CD14-positive monocyte (primary cell): Measurements from ENCODE around the gene SUPV3L1. TPM values are rescaled to one million over a fixed set of nuclear protein-coding genes. Genes with fewer than 3 reads are reported as not detected.
A peak's percentile ranks its signal among the peaks of the same experiment; 100 is the strongest.

Experiments used
- DNase-seq, 3 donors: peaks; one replicate each; pipeline ENCODE4 v3.0.0-alpha.2; 2011 to 2022
- H2AFZ ChIP-seq: 2 replicates; pipeline ENCODE4 v1.6.0; 2012; ENCODE audit warnings: mild to moderate bottlenecking, low read depth, low read length, inconsistent platforms; ENCODE audit not compliant: insufficient read depth, poor library complexity, severe bottlenecking
- H3K27ac ChIP-seq, 2 donors: 1 replicate in 1 of 2; 2 replicates in 1 of 2; pipeline ENCODE4 v1.5.1; 2012 to 2013; ENCODE audit warnings: low read length in 2 of 2, control low read depth in 1 of 2, inconsistent platforms in 1 of 2, low read depth in 1 of 2, mild to moderate bottlenecking in 1 of 2
- H3K27me3 ChIP-seq, 2 donors: one replicate each; pipeline versions ENCODE4 v1.6.0 to v1.6.1; 2011 to 2013; ENCODE audit warnings: low read length in 2 of 2; ENCODE audit not compliant: control insufficient read depth in 2 of 2, insufficient read depth in 2 of 2
- H3K36me3 ChIP-seq, 2 donors: replicated peaks in 1 of 2; 1 replicate in 1 of 2; 2 replicates in 1 of 2; pipeline versions ENCODE4 v1.5.1 to v1.6.1; 2012 to 2013; ENCODE audit warnings: low read length in 2 of 2, control low read depth in 1 of 2, inconsistent platforms in 1 of 2, mild to moderate bottlenecking in 1 of 2; ENCODE audit not compliant: insufficient read depth in 2 of 2, control insufficient read depth in 1 of 2
- H3K4me1 ChIP-seq, 2 donors: 1 replicate in 1 of 2; 2 replicates in 1 of 2; pipeline versions ENCODE4 v1.5.1 to v1.6.1; 2012 to 2013; ENCODE audit warnings: low read length in 2 of 2, control low read depth in 1 of 2, inconsistent platforms in 1 of 2, mild to moderate bottlenecking in 1 of 2, moderate library complexity in 1 of 2; ENCODE audit not compliant: insufficient read depth in 2 of 2, control insufficient read depth in 1 of 2
- H3K4me2 ChIP-seq: replicated peaks from 2 replicates; pipeline ENCODE3; 2012; ENCODE audit warnings: low read length, moderate library complexity, mild to moderate bottlenecking; ENCODE audit not compliant: poor library complexity, severe bottlenecking; ENCODE audit errors: extremely low read depth
- H3K4me3 ChIP-seq, 3 experiments: fragments of 200-600 bp in 1 of 3; sonication (generic) in 1 of 3; replicated peaks in 1 of 3; 1 replicate in 2 of 3; 2 replicates in 1 of 3; pipeline ENCODE4 v1.5.1; 2011 to 2013; ENCODE audit warnings: low read length in 3 of 3, mild to moderate bottlenecking in 3 of 3, control low read depth in 2 of 3, low read depth in 2 of 3, inconsistent platforms in 1 of 3, moderate library complexity in 1 of 3
- H3K79me2 ChIP-seq: 2 replicates; pipeline ENCODE4 v1.6.0; 2012; ENCODE audit warnings: mild to moderate bottlenecking, control low read depth, inconsistent platforms, low read length, moderate library complexity; ENCODE audit not compliant: insufficient read depth
- H3K9ac ChIP-seq: 2 replicates; pipeline ENCODE4 v1.6.0; 2017; ENCODE audit warnings: low read length, mild to moderate bottlenecking; ENCODE audit not compliant: insufficient read depth, poor library complexity, severe bottlenecking
- H3K9me3 ChIP-seq, 2 donors: replicated peaks in 1 of 2; 1 replicate in 1 of 2; 2 replicates in 1 of 2; pipeline versions ENCODE4 v1.5.1 to v1.6.1; 2012 to 2013; ENCODE audit warnings: low read length in 2 of 2, control low read depth in 1 of 2; ENCODE audit not compliant: control insufficient read depth in 1 of 2, insufficient read depth in 1 of 2
- H4K20me1 ChIP-seq: 2 replicates; pipeline ENCODE4 v1.6.0; 2012; ENCODE audit warnings: mild to moderate bottlenecking, low read length, control low read depth, moderate library complexity; ENCODE audit not compliant: insufficient read depth
- H3K27ac Mint-ChIP-seq, 7 donors: one replicate each; pipeline ENCODE4 v1.8.0; 2020; ENCODE audit warnings: mild to moderate bottlenecking in 7 of 7, mixed read lengths in 7 of 7, moderate library complexity in 6 of 7, inconsistent platforms in 2 of 7
- H3K27me3 Mint-ChIP-seq, 3 donors: one replicate each; pipeline ENCODE4 v1.8.0; 2021 to 2022; ENCODE audit warnings: low read depth in 3 of 3, mild to moderate bottlenecking in 3 of 3, mixed read lengths in 3 of 3, moderate library complexity in 3 of 3, inconsistent platforms in 1 of 3
- H3K36me3 Mint-ChIP-seq, 2 donors: one replicate each; pipeline ENCODE4 v1.8.0; 2020; ENCODE audit warnings: mixed read lengths in 2 of 2, inconsistent platforms in 1 of 2, mild to moderate bottlenecking in 1 of 2
- H3K4me1 Mint-ChIP-seq: one replicate; pipeline ENCODE4 v1.8.0; 2020; ENCODE audit warnings: mild to moderate bottlenecking, mixed read lengths
- H3K4me3 Mint-ChIP-seq, 2 donors: one replicate each; pipeline ENCODE4 v1.8.0; 2020; ENCODE audit warnings: mild to moderate bottlenecking in 2 of 2, mixed read lengths in 2 of 2, moderate library complexity in 1 of 2
- H3K9me3 Mint-ChIP-seq, 7 donors: one replicate each; pipeline ENCODE4 v1.8.0; 2020 to 2022; ENCODE audit warnings: mixed read lengths in 7 of 7, mild to moderate bottlenecking in 6 of 7, moderate library complexity in 6 of 7, inconsistent platforms in 2 of 7
- WGBS: methylation state at CpG from one replicate; pipeline ENCODE4 v1.1.5; 2013; ENCODE audit warnings: missing lambda C conversion rate; ENCODE audit not compliant: insufficient coverage; 5-methylcytosine and 5-hydroxymethylcytosine counted together
- intact Hi-C, 2 donors: fragments of 100-400 bp; cut with micrococcal nuclease; formaldehyde crosslinking; loops; one replicate each; pipeline versions ENCODE4 v1.15.0 to v1.15.1; 2023
- polyA plus RNA-seq, 3 donors: library from polyadenylated mRNA; depleted of rRNA in 1 of 3; unstranded in 2 of 3; stranded (reverse) in 1 of 3; fragments of 300-500 nt in 2 of 3; fragments of >200 nt in 1 of 3; fragmentation: Illumina TruSeq in 2 of 3; gene quantifications; 1 replicate in 2 of 3; 2 replicates in 1 of 3; pipeline ENCODE4 v1.2.3, GENCODE V29; 2012 to 2021
- TF ChIP-seq, protein P1 (sequence below): fragments of 200-600 bp; IDR thresholded peaks from one replicate; pipeline ENCODE4 v1.8.0; 2022; ENCODE audit warnings: antibody characterized with exemption, mild to moderate bottlenecking

Gene SUPV3L1
- polyA plus RNA-seq, 3 donors, result 6.8 to 18.8 (median 7.3) TPM

DNA sequence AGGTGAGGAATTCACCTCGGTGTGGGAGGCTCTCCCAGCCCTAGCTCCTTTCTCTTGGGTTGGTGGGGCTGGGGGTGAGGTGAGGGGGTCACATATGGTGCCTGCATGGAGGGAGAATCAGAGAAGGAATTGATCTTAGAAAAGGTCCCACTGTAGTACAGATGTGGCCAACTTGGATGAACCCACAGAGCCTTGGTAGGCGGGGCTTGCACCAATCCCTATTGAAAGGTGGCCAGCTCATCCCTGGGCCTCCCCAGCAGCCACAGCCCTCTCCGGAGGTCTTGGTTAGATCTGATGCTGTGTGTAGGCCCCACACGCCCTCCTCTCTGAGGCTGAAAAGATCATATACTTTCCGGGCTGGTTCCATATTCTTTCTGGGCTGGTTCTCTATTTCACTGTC lies 59.1 kb downstream of the SUPV3L1 start:
- 86% methylated on average over 4 of the region's 5 CpGs for WGBS
- Histone ChIP-seq H2AFZ (peak overlapping the region; percentile 31), H3K79me2 (no peaks in the 10 kb centered on the region), H3K4me2 (no peak overlapping the region), H3K4me3 (no peak overlapping the region), H3K9me3 (no peaks in the 10 kb centered on the region), H3K36me3 (no peaks in the 10 kb centered on the region), H3K9ac (no peak overlapping the region), H3K4me1 (peaks cover 10 to 16% of the 10 kb centered on the region in 2 donors), H4K20me1 (no peaks in the 10 kb centered on the region), H3K27ac (no peak overlapping the region), H3K27me3 (no peaks in the 10 kb centered on the region)
- TF ChIP-seq, protein P1, sequence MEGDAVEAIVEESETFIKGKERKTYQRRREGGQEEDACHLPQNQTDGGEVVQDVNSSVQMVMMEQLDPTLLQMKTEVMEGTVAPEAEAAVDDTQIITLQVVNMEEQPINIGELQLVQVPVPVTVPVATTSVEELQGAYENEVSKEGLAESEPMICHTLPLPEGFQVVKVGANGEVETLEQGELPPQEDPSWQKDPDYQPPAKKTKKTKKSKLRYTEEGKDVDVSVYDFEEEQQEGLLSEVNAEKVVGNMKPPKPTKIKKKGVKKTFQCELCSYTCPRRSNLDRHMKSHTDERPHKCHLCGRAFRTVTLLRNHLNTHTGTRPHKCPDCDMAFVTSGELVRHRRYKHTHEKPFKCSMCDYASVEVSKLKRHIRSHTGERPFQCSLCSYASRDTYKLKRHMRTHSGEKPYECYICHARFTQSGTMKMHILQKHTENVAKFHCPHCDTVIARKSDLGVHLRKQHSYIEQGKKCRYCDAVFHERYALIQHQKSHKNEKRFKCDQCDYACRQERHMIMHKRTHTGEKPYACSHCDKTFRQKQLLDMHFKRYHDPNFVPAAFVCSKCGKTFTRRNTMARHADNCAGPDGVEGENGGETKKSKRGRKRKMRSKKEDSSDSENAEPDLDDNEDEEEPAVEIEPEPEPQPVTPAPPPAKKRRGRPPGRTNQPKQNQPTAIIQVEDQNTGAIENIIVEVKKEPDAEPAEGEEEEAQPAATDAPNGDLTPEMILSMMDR, result no peak
- Mint-ChIP-seq H3K4me1 (peaks cover 14% of the 10 kb centered on the region), H3K9me3 (peaks cover 0 to 2% (median 0%) of the 10 kb centered on the region in 7 donors), H3K27me3 (peaks cover 2 to 3% (median 2%) of the 10 kb centered on the region in 3 donors), H3K4me3 (no peak overlapping the region), H3K36me3 (no peaks in the 10 kb centered on the region), H3K27ac (no peak overlapping the region)
- no peak for DNase-seq
- intact Hi-C loops, result no loop called here

DNA sequence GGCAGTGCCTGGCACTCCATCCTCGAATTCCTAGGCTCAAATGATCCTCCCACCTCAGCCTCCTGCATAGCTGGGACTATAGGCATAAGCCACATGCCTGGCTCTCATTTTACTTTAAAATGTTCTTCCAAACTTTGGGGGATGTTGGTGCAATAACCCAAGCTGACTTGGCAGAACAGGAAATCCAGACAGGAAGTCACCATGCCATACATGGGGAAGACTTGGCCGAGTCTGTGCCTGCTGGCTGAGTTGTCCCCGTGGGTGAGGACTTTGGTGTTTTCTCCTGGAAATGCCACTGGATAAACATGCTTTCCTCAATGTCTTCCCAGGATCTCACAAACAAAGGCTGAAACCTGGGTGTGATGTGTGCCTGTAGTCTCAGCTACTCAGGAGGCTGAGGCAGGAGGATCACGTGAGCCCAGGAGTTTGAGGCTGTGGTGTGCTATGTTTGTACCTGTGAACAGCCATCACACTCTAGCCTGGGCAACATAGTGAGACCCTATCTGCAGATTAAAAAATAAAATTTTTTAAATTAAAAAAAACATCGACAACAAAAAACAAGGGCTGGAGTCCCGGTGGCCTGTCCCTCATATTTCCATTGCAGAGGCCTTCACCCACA lies 59.9 kb downstream of the SUPV3L1 start:
- no peaks in the 10 kb centered on the region for H3K9me3 ChIP-seq
- Mint-ChIP-seq H3K4me1 (peaks cover 14% of the 10 kb centered on the region), H3K9me3 (peaks cover 0 to 2% (median 0%) of the 10 kb centered on the region in 7 donors), H3K27ac (peak overlapping the region in 1 of 7 donors; percentile 27), H3K27me3 (peaks cover 2 to 3% (median 2%) of the 10 kb centered on the region in 3 donors), H3K36me3 (no peaks in the 10 kb centered on the region), H3K4me3 (no peak overlapping the region)
- DNase-seq, result peak in 2 of 3 donors; percentile 6 to 19
- no peak overlapping the region for H3K27ac ChIP-seq
- no peak overlapping the region for H3K4me3 ChIP-seq
- H3K4me2 ChIP-seq, result no peak overlapping the region
- no peak overlapping the region for H3K9ac ChIP-seq
- H3K27me3 ChIP-seq, result no peaks in the 10 kb centered on the region
- H3K36me3 ChIP-seq, result no peaks in the 10 kb centered on the region
- intact Hi-C loops, result no loop called here
- peaks cover 10 to 16% of the 10 kb centered on the region in 2 donors for H3K4me1 ChIP-seq
- TF ChIP-seq, protein P1, result no peak
- peak overlapping the region; percentile 56 for H2AFZ ChIP-seq
- WGBS, result 0% methylated on average over 2 of the region's 6 CpGs
- H4K20me1 ChIP-seq, result no peaks in the 10 kb centered on the region
- H3K79me2 ChIP-seq, result no peaks in the 10 kb centered on the region
